Measurements from ENCODE around the gene TEX2.
"Not testable (repeated sequence)": the region's sequence is repeated elsewhere in the genome, so short reads cannot be mapped to it uniquely, and the experiment has no call there.

The TEX2 gene

GRCh38 chr17:64240741-64241347, 22.2 kb downstream of the TEX2 start:
- H3K27ac ChIP-seq (replicated peaks) = no peak overlapping the region
- no peak overlapping the region for H3K4me3 ChIP-seq (replicated peaks; ENCODE audit: insufficient read depth, low read length)
- DNase-seq (ENCODE audit: low read depth in 1 of 2, low spot score in 1 of 2) = no peak
- no peaks in the 10 kb centered on the region for H3K27me3 ChIP-seq (ENCODE audit: insufficient read depth, poor library complexity, severe bottlenecking)
- no peak for TF ChIP-seq REST (IDR thresholded peaks at IDR 0.05; ENCODE audit: insufficient replicate concordance, low read depth)
- TF ChIP-seq SPI1 (IDR thresholded peaks at IDR 0.05; ENCODE audit: borderline replicate concordance, low read depth) = no peak
- TF ChIP-seq CTCF (IDR thresholded peaks at IDR 0.05; ENCODE audit: insufficient read depth, low read length) = no peak
- no peak for TF ChIP-seq POLR2AphosphoS5 (IDR thresholded peaks at IDR 0.05; ENCODE audit: low read depth)
- no peak for TF ChIP-seq GABPA (IDR thresholded peaks at IDR 0.05; ENCODE audit: low read depth)

- DNase-seq (ENCODE audit: low read depth in 1 of 2, low spot score in 1 of 2) = no peak
- Histone ChIP-seq H3K4me3 (replicated peaks; ENCODE audit: insufficient read depth, low read length) (no peak overlapping the region), H3K27ac (replicated peaks) (no peak overlapping the region)
These were observed 22.8 kb downstream of the TEX2 start for GRCh38 chr17:64240261-64240740.

GRCh38 chr17:64238449-64238848, 24.6 kb downstream of the TEX2 start:
- DNase-seq (ENCODE audit: low read depth in 1 of 2, low spot score in 1 of 2); H3K27ac ChIP-seq (replicated peaks); H3K27me3 ChIP-seq (ENCODE audit: insufficient read depth, poor library complexity, severe bottlenecking); H3K4me3 ChIP-seq (replicated peaks; ENCODE audit: insufficient read depth, low read length): not testable (repeated sequence)

More at GRCh38 chr17:64240261-64240740, 22.8 kb downstream of the TEX2 start:
- TF ChIP-seq REST (IDR thresholded peaks at IDR 0.05; ENCODE audit: insufficient replicate concordance, low read depth) = no peak
- no peaks in the 10 kb centered on the region for H3K27me3 ChIP-seq (ENCODE audit: insufficient read depth, poor library complexity, severe bottlenecking)

- Histone ChIP-seq H3K4me3 (replicated peaks; ENCODE audit: insufficient read depth, low read length) (no peak overlapping the region), H3K27me3 (ENCODE audit: insufficient read depth, poor library complexity, severe bottlenecking) (no peaks in the 10 kb centered on the region), H3K27ac (replicated peaks) (no peak overlapping the region)
- no peak for DNase-seq (ENCODE audit: low read depth in 1 of 2, low spot score in 1 of 2)
- TF ChIP-seq SPI1 (IDR thresholded peaks at IDR 0.05; ENCODE audit: borderline replicate concordance, low read depth) = no peak
These were observed 26.1 kb downstream of the TEX2 start for GRCh38 chr17:64236827-64237403.

GRCh38 chr17:64234961-64235360, 28.1 kb downstream of the TEX2 start:
- no peak overlapping the region for H3K27ac ChIP-seq (replicated peaks)
- H3K27me3 ChIP-seq (ENCODE audit: insufficient read depth, poor library complexity, severe bottlenecking) = no peaks in the 10 kb centered on the region
- no peak for TF ChIP-seq CTCF (IDR thresholded peaks at IDR 0.05; ENCODE audit: insufficient read depth, low read length)
- TF ChIP-seq GABPA (IDR thresholded peaks at IDR 0.05; ENCODE audit: low read depth) = no peak
- no peak for TF ChIP-seq REST (IDR thresholded peaks at IDR 0.05; ENCODE audit: insufficient replicate concordance, low read depth)
- TF ChIP-seq SPI1 (IDR thresholded peaks at IDR 0.05; ENCODE audit: borderline replicate concordance, low read depth) = no peak
- TF ChIP-seq POLR2AphosphoS5 (IDR thresholded peaks at IDR 0.05; ENCODE audit: low read depth) = no peak
- DNase-seq (ENCODE audit: low read depth in 1 of 2, low spot score in 1 of 2) = no peak
- H3K4me3 ChIP-seq (replicated peaks; ENCODE audit: insufficient read depth, low read length) = no peak overlapping the region

Data from HL-60 (cell line).